ENCODE measurements around the gene PFKFB1. TPM values are rescaled to one million over a fixed set of nuclear protein-coding genes. Genes with fewer than 3 reads are reported as not detected.

Gene PFKFB1
- total and polyA plus RNA-seq, 3 donors from 2014 or later: 1.0 to 1.5 (median 1.4) TPM

DNA sequence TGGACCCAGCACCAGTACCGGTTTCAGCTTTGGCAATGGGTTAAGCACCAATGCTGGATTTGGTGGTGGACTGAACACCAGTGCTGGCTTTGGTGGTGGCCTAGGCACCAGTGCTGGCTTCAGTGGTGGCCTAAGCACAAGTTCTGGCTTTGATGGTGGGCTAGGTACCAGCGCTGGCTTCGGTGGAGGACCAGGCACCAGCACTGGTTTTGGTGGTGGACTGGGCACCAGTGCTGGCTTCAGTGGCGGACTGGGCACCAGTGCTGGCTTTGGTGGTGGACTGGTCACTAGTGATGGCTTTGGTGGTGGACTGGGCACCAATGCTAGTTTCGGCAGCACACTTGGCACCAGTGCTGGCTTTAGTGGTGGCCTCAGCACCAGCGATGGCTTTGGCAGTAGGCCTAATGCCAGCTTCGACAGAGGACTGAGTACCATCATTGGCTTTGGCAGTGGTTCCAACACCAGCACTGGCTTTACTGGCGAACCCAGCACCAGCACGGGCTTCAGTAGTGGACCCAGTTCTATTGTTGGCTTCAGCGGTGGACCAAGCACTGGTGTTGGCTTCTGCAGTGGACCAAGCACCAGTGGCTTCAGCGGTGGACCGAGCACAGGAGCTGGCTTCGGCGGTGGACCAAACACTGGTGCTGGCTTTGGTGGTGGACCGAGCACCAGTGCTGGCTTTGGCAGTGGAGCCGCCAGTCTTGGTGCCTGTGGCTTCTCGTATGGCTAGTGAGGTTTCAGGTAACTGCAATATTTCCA is 63.5 kb downstream of the PFKFB1 start:
- no peaks in the 10 kb centered on the region for H3K36me3 ChIP-seq (ENCODE audit: low read depth, missing control alignments)

DNA sequence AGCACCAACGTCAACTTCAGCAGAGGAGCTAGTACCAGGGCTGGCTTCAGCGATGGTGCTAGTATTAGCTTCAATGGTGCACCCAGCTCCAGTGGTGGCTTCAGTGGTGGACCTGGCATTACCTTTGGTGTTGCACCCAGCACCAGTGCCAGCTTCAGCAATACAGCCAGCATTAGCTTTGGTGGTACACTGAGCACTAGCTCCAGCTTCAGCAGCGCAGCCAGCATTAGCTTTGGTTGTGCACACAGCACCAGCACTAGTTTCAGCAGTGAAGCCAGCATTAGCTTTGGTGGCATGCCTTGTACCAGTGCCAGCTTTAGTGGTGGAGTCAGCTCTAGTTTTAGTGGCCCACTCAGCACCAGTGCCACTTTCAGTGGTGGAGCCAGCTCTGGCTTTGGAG is 65.1 kb downstream of the PFKFB1 start:
- Histone ChIP-seq H3K4me3 (no peak overlapping the region), H3K4me1 (no peaks in the 10 kb centered on the region), H3K27me3 (no peaks in the 10 kb centered on the region), H3K9me3 (no peaks in the 10 kb centered on the region), H3K27ac (no peak overlapping the region), H3K36me3 (ENCODE audit: low read depth, missing control alignments) (no peaks in the 10 kb centered on the region)
- no peak for DNase-seq
- WGBS, 2 donors: 100% methylated on average over 2 of the region's 3 CpGs; no CpG with 5 or more reads in 1 of the 2 donors
- TF ChIP-seq POLR2A (IDR thresholded peaks at IDR 0.05): no peak
- TF ChIP-seq, protein P1, sequence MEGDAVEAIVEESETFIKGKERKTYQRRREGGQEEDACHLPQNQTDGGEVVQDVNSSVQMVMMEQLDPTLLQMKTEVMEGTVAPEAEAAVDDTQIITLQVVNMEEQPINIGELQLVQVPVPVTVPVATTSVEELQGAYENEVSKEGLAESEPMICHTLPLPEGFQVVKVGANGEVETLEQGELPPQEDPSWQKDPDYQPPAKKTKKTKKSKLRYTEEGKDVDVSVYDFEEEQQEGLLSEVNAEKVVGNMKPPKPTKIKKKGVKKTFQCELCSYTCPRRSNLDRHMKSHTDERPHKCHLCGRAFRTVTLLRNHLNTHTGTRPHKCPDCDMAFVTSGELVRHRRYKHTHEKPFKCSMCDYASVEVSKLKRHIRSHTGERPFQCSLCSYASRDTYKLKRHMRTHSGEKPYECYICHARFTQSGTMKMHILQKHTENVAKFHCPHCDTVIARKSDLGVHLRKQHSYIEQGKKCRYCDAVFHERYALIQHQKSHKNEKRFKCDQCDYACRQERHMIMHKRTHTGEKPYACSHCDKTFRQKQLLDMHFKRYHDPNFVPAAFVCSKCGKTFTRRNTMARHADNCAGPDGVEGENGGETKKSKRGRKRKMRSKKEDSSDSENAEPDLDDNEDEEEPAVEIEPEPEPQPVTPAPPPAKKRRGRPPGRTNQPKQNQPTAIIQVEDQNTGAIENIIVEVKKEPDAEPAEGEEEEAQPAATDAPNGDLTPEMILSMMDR (IDR thresholded peaks at IDR 0.05): no peak
- intact Hi-C loops (cut with DNase I; ENCODE audit: low total_unique reads): no loop called here

More for the DNA sequence above, 63.5 kb downstream of the PFKFB1 start:
- no peak for DNase-seq
- Histone ChIP-seq H3K4me1 (no peaks in the 10 kb centered on the region), H3K4me3 (no peak overlapping the region), H3K27ac (no peak overlapping the region), H3K27me3 (no peaks in the 10 kb centered on the region), H3K9me3 (no peaks in the 10 kb centered on the region)
- intact Hi-C loops (cut with DNase I; ENCODE audit: low total_unique reads): no loop called here
- no peak for TF ChIP-seq POLR2A (IDR thresholded peaks at IDR 0.05)
- TF ChIP-seq, protein P1 (IDR thresholded peaks at IDR 0.05): no peak
- WGBS, 2 donors: 80 to 97% methylated on average over 1 to 10 of the region's 17 CpGs

DNA sequence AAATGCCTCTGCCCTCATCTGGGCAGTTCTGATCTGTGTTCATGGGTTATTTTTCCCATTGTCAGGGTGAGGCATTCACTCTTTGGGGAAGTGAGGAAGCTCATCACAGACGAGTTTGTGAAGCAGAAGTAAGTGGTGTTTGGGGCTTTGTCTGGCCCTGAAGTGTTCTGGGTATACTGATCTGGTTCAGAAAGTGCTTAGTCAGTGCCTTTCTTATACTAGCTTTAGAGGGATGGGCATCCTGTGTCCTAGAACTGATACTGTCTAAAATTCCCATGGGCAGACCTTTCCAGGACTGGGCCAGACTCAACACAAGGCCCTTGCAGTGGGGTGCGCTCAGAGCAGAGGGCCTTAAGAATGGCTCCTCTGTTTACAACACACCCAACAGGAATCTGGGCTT is 67.0 kb downstream of the PFKFB1 start:
- WGBS, 2 donors: 81 to 100% methylated on average over 1 of the region's 2 CpGs
- TF ChIP-seq POLR2A (IDR thresholded peaks at IDR 0.05): no peak
- TF ChIP-seq, protein P1 (IDR thresholded peaks at IDR 0.05): no peak
- no peaks in the 10 kb centered on the region for H3K27me3 ChIP-seq
- intact Hi-C loops (cut with DNase I; ENCODE audit: low total_unique reads): no loop called here
- no peak overlapping the region for H3K4me3 ChIP-seq
- no peak for DNase-seq
- no peaks in the 10 kb centered on the region for H3K4me1 ChIP-seq
- no peaks in the 10 kb centered on the region for H3K9me3 ChIP-seq
- H3K27ac ChIP-seq: no peak overlapping the region
- H3K36me3 ChIP-seq (ENCODE audit: low read depth, missing control alignments): no peaks in the 10 kb centered on the region

DNA sequence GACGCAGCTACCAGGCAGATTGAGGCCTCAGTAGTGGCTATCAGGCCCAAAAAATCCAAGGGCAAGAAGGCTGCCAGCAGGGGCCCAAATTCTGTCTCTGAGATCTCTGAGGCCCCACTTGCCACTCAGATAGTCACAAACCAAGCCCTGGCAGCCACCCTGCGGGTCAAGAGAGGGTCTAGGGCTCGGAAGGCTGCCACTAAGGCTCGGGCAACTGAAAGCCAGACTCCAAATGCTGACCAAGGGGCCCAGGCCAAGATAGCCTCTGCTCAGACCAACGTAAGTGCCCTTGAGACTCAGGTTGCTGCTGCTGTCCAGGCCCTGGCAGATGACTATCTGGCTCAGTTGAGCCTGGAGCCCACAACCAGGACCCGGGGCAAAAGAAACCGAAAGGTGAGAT is 70.6 kb downstream of the PFKFB1 start:
- Histone ChIP-seq H3K9me3 (no peaks in the 10 kb centered on the region), H3K27ac (no peak overlapping the region), H3K36me3 (ENCODE audit: low read depth, missing control alignments) (no peaks in the 10 kb centered on the region), H3K4me3 (no peak overlapping the region), H3K4me1 (no peaks in the 10 kb centered on the region), H3K27me3 (no peaks in the 10 kb centered on the region)
- intact Hi-C loops (cut with DNase I; ENCODE audit: low total_unique reads): no loop called here
- TF ChIP-seq, protein P1 (IDR thresholded peaks at IDR 0.05): no peak
- no peak for TF ChIP-seq POLR2A (IDR thresholded peaks at IDR 0.05)
- no peak for DNase-seq
- 96 to 98% methylated on average over 4 to 5 of the region's 7 CpGs for WGBS, 2 donors

DNA sequence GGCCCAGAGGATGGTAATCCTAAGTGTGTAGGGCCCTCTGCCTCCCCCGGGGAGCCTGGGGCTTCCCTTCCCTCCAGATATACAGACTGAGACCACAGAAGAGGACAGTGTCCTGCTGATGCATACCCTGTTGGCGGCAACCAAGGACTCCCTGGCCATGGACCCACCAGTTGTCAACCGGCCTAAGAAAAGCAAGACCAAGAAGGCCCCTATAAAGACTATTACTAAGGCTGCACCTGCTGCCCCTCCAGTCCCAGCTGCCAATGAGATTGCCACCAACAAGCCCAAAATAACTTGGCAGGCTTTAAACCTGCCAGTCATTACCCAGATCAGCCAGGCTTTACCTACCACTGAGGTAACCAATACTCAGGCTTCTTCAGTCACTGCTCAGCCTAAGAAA is 71.4 kb downstream of the PFKFB1 start:
- Histone ChIP-seq H3K27ac (no peak overlapping the region), H3K9me3 (no peaks in the 10 kb centered on the region), H3K4me3 (no peak overlapping the region), H3K27me3 (no peaks in the 10 kb centered on the region), H3K4me1 (no peaks in the 10 kb centered on the region), H3K36me3 (ENCODE audit: low read depth, missing control alignments) (no peaks in the 10 kb centered on the region)
- intact Hi-C loops (cut with DNase I; ENCODE audit: low total_unique reads): no loop called here
- 100% methylated on average over 2 of the region's 3 CpGs; no CpG with 5 or more reads in 1 of the 2 donors for WGBS, 2 donors
- TF ChIP-seq, protein P1 (IDR thresholded peaks at IDR 0.05): no peak
- no peak for TF ChIP-seq POLR2A (IDR thresholded peaks at IDR 0.05)
- DNase-seq: no peak

Measured in testis (tissue), 3 donors.